Psoas muscle (tissue), 8 donors: ENCODE measurements around the gene GAPDH. TPM values are rescaled to one million over a fixed set of nuclear protein-coding genes. Genes with fewer than 3 reads are reported as not detected.

Experiments used
- ATAC-seq, 4 donors: fragments of 200-7000 bp; cut with Tn5 transposase; one replicate each; pipeline ENCODE4 v1.9.1; 2020; ENCODE audit warnings: moderate library complexity in 3 of 4, mild to moderate bottlenecking in 2 of 4
- DNase-seq, 2 donors: peaks; one replicate each; pipeline ENCODE4 v3.0.0-alpha.2; 2020
- H3K27ac ChIP-seq: fragments of 200-600 bp; one replicate; pipeline ENCODE4 v1.8.0; 2022
- H3K27me3 ChIP-seq, 3 donors: fragments of 200-600 bp in 1 of 3; one replicate each; pipeline versions ENCODE4 v1.6.1 to v1.8.0; 2013 to 2022; ENCODE audit warnings: low read length in 2 of 3, mild to moderate bottlenecking in 2 of 3, moderate library complexity in 1 of 3; ENCODE audit not compliant: insufficient read depth in 3 of 3
- H3K36me3 ChIP-seq, 2 donors: fragments of 200-600 bp in 1 of 2; one replicate each; pipeline versions ENCODE4 v1.6.1 to v1.8.0; 2013 to 2022; ENCODE audit warnings: low read depth in 1 of 2, mild to moderate bottlenecking in 1 of 2, moderate library complexity in 1 of 2; ENCODE audit not compliant: insufficient read depth in 1 of 2
- H3K4me1 ChIP-seq: fragments of 200-600 bp; one replicate; pipeline ENCODE4 v1.8.0; 2022
- H3K4me3 ChIP-seq: fragments of 200-600 bp; one replicate; pipeline ENCODE4 v1.8.0; 2022; ENCODE audit warnings: mild to moderate bottlenecking
- H3K9me3 ChIP-seq: fragments of 200-600 bp; one replicate; pipeline ENCODE4 v1.8.0; 2022
- WGBS, 3 donors: extraction: QIAGEN DNeasy Blood & Tissue Kit; methylation state at CpG; one replicate each; pipeline versions ENCODE4 v1.1.6 to v1.1.7; 2013; 5-methylcytosine and 5-hydroxymethylcytosine counted together
- intact Hi-C, 2 donors: fragments of 100-400 bp; cut with DNase I; formaldehyde crosslinking; loops; one replicate each; pipeline versions ENCODE4 v1.11.0 to v1.14.2; 2022
- polyA plus RNA-seq, 3 donors: library from polyadenylated mRNA; stranded (reverse); fragments of 200-250 nt; gene quantifications; one replicate each; pipeline ENCODE4 v1.2.3, GENCODE V29; 2013
- total RNA-seq, 4 donors: library from RNA; stranded (reverse); fragmentation: NEBNext Ultra II Directional in 2 of 4; extraction: Animal tissue kit (Norgen Biotek cat#: 25700) in 2 of 4; gene quantifications; one replicate each; pipeline versions ENCODE4 v1.2.1 to v1.2.4, GENCODE V29; 2021 to 2023
- TF ChIP-seq, protein P1 (sequence below): fragments of 200-600 bp; IDR thresholded peaks from one replicate; pipeline ENCODE4 v1.8.0; 2022; ENCODE audit warnings: antibody characterized with exemption
- donor health status: healthy with polysubstance abuse.
- donor health status: DM: no; HTN: no; CAD: no; lungs with moderate emphysema.
- donor health status: Bipolar disorder and iron deficiency.
- donor health status: healthy.
- donor health status: DM: yes; HTN: yes; CAD: no.
- donor health status: DM: no; HTN: no; CAD: no.
- donor health status: DM: no; HTN: no; CAD: no.
- donor health status: DM: yes; HTN: yes; CAD: no.

GAPDH gene
- total and polyA plus RNA-seq, 7 donors = 7,136 to 18,891 (median 10,253) TPM

GRCh38 chr12:6522193-6522592, 12.1 kb upstream of the GAPDH start:
- DNase-seq = no peak
- H3K36me3 ChIP-seq = peaks cover 21 to 100% of the 10 kb centered on the region in 2 donors
- H3K27me3 ChIP-seq = no peaks in the 10 kb centered on the region
- no peak for ATAC-seq
- TF ChIP-seq, protein P1, sequence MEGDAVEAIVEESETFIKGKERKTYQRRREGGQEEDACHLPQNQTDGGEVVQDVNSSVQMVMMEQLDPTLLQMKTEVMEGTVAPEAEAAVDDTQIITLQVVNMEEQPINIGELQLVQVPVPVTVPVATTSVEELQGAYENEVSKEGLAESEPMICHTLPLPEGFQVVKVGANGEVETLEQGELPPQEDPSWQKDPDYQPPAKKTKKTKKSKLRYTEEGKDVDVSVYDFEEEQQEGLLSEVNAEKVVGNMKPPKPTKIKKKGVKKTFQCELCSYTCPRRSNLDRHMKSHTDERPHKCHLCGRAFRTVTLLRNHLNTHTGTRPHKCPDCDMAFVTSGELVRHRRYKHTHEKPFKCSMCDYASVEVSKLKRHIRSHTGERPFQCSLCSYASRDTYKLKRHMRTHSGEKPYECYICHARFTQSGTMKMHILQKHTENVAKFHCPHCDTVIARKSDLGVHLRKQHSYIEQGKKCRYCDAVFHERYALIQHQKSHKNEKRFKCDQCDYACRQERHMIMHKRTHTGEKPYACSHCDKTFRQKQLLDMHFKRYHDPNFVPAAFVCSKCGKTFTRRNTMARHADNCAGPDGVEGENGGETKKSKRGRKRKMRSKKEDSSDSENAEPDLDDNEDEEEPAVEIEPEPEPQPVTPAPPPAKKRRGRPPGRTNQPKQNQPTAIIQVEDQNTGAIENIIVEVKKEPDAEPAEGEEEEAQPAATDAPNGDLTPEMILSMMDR = no peak
- no peaks in the 10 kb centered on the region for H3K4me1 ChIP-seq
- no peaks in the 10 kb centered on the region for H3K9me3 ChIP-seq
- no peak overlapping the region for H3K27ac ChIP-seq
- intact Hi-C loops = no loop called here
- WGBS, 3 donors = 86 to 90% (median 88%) methylated on average over 10 of the region's 10 CpGs
- H3K4me3 ChIP-seq = no peak overlapping the region

DNA sequence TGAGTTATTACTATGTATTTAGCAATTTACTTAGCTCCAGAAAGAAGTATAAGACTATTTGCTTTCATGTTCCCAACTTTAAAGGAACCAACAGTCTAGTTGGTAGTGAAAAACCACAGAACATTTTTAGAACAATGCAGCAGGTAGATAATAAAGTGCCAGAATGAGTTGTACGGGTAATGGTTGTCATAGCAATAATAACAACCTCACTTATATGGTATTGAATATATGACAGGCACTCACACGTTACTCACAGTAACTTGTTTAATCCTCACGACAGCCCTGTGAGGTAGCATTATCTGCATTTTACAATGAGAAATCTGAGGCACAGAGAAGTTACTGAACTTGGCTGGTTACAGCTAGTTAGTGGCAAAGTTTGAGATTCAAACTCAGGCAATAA, 10.6 kb upstream of the GAPDH start:
- intact Hi-C loops = no loop called here
- DNase-seq (no peak), ATAC-seq (no peak)
- Histone ChIP-seq H3K27me3 (no peaks in the 10 kb centered on the region), H3K27ac (no peak overlapping the region), H3K9me3 (no peaks in the 10 kb centered on the region), H3K4me3 (no peak overlapping the region), H3K36me3 (peaks cover 18 to 100% of the 10 kb centered on the region in 2 donors), H3K4me1 (no peaks in the 10 kb centered on the region)
- WGBS, 3 donors = 90 to 96% (median 90%) methylated on average over 3 of the region's 3 CpGs
- TF ChIP-seq, protein P1 = no peak

GRCh38 chr12:6524648-6525047, 9.7 kb upstream of the GAPDH start:
- WGBS, 3 donors = 92 to 96% (median 95%) methylated on average over 5 of the region's 5 CpGs
- ATAC-seq = no peak
- Histone ChIP-seq H3K36me3 (peaks cover 18 to 100% of the 10 kb centered on the region in 2 donors), H3K4me1 (no peaks in the 10 kb centered on the region), H3K9me3 (no peaks in the 10 kb centered on the region), H3K4me3 (no peak overlapping the region), H3K27me3 (no peaks in the 10 kb centered on the region), H3K27ac (no peak overlapping the region)
- TF ChIP-seq, protein P1 = no peak
- intact Hi-C loops = no loop called here
- DNase-seq = no peak

GRCh38 chr12:6526201-6526600, 8.1 kb upstream of the GAPDH start:
- Histone ChIP-seq H3K4me1 (no peaks in the 10 kb centered on the region), H3K27me3 (no peaks in the 10 kb centered on the region), H3K36me3 (peaks cover 15 to 100% of the 10 kb centered on the region in 2 donors), H3K4me3 (no peak overlapping the region), H3K27ac (no peak overlapping the region), H3K9me3 (no peaks in the 10 kb centered on the region)
- no peak for ATAC-seq
- intact Hi-C loops = no loop called here
- DNase-seq = no peak
- 88 to 93% (median 90%) methylated on average over 7 of the region's 7 CpGs for WGBS, 3 donors
- TF ChIP-seq, protein P1 = no peak
